Fibroblast of lung (primary cell): Measurements from ENCODE around the gene MAP4K3. TPM values are rescaled to one million over a fixed set of nuclear protein-coding genes. Genes with fewer than 3 reads are reported as not detected.

Experiments
- DNase-seq, 2 donors: peaks; one replicate each; pipeline versions ENCODE4 v3.0.0 to v3.0.0-alpha.2; 2010; ENCODE audit warnings: low read depth in 2 of 2
- H2AFZ ChIP-seq: 2 replicates; pipeline ENCODE4 v1.5.1; 2012; ENCODE audit warnings: low read length, control low read depth, inconsistent platforms
- H3K27ac ChIP-seq: 2 replicates; pipeline ENCODE4 v1.5.1; 2011; ENCODE audit warnings: low read length, control low read depth; ENCODE audit not compliant: insufficient read depth
- H3K27me3 ChIP-seq: 2 replicates; pipeline ENCODE4 v1.5.1; 2011; ENCODE audit warnings: mild to moderate bottlenecking, low read length; ENCODE audit not compliant: control insufficient read depth, insufficient read depth
- H3K36me3 ChIP-seq: 2 replicates; pipeline ENCODE4 v1.5.1; 2011; ENCODE audit warnings: low read length; ENCODE audit not compliant: control insufficient read depth, insufficient read depth
- H3K4me1 ChIP-seq: 2 replicates; pipeline ENCODE4 v1.5.1; 2011; ENCODE audit warnings: low read length; ENCODE audit not compliant: control insufficient read depth, insufficient read depth; ENCODE audit errors: extremely low read depth
- H3K4me2 ChIP-seq: 2 replicates; pipeline ENCODE4 v1.5.1; 2011; ENCODE audit warnings: low read length, control low read depth; ENCODE audit not compliant: insufficient read depth; ENCODE audit errors: extremely low read depth
- H3K4me3 ChIP-seq, 4 experiments: fragments of 200-600 bp in 1 of 4; sonication (generic) in 1 of 4; replicated peaks in 1 of 4; 2 replicates each; pipeline ENCODE4 v1.5.1; 2011 to 2016; ENCODE audit warnings: low read length in 4 of 4, low read depth in 3 of 4, mild to moderate bottlenecking in 3 of 4, control low read depth in 2 of 4, inconsistent platforms in 1 of 4, mixed read lengths in 1 of 4; ENCODE audit not compliant: insufficient read depth in 1 of 4; ENCODE audit errors: control extremely low read depth in 1 of 4
- H3K79me2 ChIP-seq: 2 replicates; pipeline ENCODE4 v1.5.1; 2012; ENCODE audit warnings: mild to moderate bottlenecking, low read length, inconsistent platforms; ENCODE audit not compliant: control insufficient read depth, insufficient read depth
- H3K9ac ChIP-seq: 2 replicates; pipeline ENCODE4 v1.5.1; 2011; ENCODE audit warnings: mild to moderate bottlenecking, low read length, control low read depth; ENCODE audit not compliant: insufficient read depth
- H3K9me3 ChIP-seq: 2 replicates; pipeline ENCODE4 v1.5.1; 2012; ENCODE audit warnings: low read depth, low read length; ENCODE audit not compliant: control insufficient read depth, insufficient read depth
- H4K20me1 ChIP-seq: 2 replicates; pipeline ENCODE4 v1.5.1; 2011; ENCODE audit warnings: low read length; ENCODE audit not compliant: control insufficient read depth, insufficient read depth; ENCODE audit errors: extremely low read depth
- EZH2 ChIP-seq: IDR thresholded peaks from 2 replicates; pipeline ENCODE4 v1.5.1; 2012; ENCODE audit warnings: low read length, control low read depth, mild to moderate bottlenecking; ENCODE audit errors: missing control alignments
- polyA plus RNA-seq, 2 donors: library from polyadenylated mRNA; depleted of rRNA in 1 of 2; stranded (reverse) in 1 of 2; unstranded in 1 of 2; fragments of >200 nt; gene quantifications; 2 replicates each; pipeline ENCODE4 v1.2.1, GENCODE V29; 2011 to 2012; ENCODE audit warnings: missing spikeins in 1 of 2
- total RNA-seq: library from RNA; depleted of rRNA; stranded (reverse); fragments of >200 nt; gene quantifications from 2 replicates; pipeline ENCODE4 v1.2.1, GENCODE V29; 2014
- TF ChIP-seq, protein P1 (sequence below), 2 donors: IDR thresholded peaks in 1 of 2; conservative IDR thresholded peaks in 1 of 2; 1 replicate in 1 of 2; 2 replicates in 1 of 2; pipeline ENCODE4 v1.5.1; 2011 to 2012; ENCODE audit warnings: low read length in 2 of 2, control low read depth in 1 of 2, inconsistent platforms in 1 of 2, low read depth in 1 of 2, mild to moderate bottlenecking in 1 of 2

The MAP4K3 gene
- total and polyA plus RNA-seq, 2 donors (not counting 1 experiment from before 2014, with no cell fraction given): 40.8 to 75.7 TPM

DNA sequence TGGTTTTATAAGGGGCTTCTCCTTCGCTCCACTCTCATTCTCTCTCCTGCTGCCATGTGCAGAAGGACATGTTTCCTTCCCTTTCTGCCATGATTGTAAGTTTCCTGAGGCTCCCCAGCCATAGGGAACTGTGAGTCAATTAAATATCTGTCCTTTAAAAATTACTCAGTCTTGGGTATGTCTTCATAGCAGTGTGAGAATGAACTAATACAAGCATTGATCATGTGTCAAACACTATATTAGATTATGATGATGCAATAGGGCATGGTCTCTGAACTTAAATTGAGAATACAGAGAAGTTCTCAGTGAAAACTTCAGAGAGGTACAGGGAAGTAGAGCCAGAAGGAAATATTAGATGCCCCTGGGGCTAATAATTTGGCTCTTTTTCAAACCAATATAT is 5.9 kb upstream of the MAP4K3 start:
- Histone ChIP-seq H3K36me3 (no peaks in the 10 kb centered on the region), H3K27ac (no peak overlapping the region), H3K4me1 (peaks cover 9% of the 10 kb centered on the region), H2AFZ (no peak overlapping the region), H3K4me3 (no peak overlapping the region), H4K20me1 (no peaks in the 10 kb centered on the region), H3K79me2 (peaks cover 10% of the 10 kb centered on the region), H3K9ac (no peak overlapping the region), H3K4me2 (no peak overlapping the region), H3K27me3 (no peaks in the 10 kb centered on the region), H3K9me3 (no peaks in the 10 kb centered on the region)
- no peak for TF ChIP-seq EZH2
- TF ChIP-seq, protein P1, sequence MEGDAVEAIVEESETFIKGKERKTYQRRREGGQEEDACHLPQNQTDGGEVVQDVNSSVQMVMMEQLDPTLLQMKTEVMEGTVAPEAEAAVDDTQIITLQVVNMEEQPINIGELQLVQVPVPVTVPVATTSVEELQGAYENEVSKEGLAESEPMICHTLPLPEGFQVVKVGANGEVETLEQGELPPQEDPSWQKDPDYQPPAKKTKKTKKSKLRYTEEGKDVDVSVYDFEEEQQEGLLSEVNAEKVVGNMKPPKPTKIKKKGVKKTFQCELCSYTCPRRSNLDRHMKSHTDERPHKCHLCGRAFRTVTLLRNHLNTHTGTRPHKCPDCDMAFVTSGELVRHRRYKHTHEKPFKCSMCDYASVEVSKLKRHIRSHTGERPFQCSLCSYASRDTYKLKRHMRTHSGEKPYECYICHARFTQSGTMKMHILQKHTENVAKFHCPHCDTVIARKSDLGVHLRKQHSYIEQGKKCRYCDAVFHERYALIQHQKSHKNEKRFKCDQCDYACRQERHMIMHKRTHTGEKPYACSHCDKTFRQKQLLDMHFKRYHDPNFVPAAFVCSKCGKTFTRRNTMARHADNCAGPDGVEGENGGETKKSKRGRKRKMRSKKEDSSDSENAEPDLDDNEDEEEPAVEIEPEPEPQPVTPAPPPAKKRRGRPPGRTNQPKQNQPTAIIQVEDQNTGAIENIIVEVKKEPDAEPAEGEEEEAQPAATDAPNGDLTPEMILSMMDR (conservative IDR thresholded peaks at IDR 0.05 in 1 of 2, IDR thresholded peaks at IDR 0.05 in 1 of 2; ENCODE audit: low read depth in 1 of 2, low read length in 2 of 2): no peak
- no peak for DNase-seq

DNA sequence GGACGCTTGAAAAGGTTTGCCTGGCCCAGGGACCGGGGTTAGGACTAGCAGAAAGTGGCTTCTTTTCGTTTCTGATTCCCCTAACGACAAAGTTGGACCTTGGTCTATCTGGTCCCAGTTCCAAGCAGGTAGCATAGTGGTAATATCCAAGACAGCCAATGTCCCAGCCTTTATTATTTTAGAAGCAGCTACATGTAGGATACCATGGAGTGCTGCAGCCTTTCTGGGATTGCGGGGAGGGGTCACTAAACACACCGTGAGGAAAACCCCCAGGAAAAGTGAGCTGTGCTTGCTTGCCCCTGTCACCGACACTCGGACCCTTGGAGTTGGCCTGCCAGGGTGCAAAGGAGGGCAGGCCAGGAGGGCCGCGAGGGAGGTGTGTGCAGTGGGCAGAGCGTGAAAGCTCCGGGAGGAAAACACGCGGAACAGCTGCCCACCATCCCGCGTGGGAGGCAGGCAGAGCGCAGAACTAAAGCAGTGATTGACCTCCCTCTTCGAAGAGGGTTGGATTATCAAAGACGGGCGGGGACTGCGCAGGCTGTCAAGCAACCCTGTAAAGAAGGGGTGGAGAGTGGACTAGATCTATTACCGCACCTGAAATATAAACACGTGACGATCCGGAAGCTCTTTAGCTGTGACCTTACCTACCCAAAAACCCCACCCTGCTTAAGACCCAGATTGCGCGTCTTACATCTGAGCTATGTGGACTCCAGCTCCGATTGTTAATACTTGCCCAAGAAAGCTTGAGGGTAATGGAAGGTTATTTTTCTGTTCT is 624 bp upstream of the MAP4K3 start:
- H4K20me1 ChIP-seq: no peaks in the 10 kb centered on the region
- H3K9me3 ChIP-seq: no peaks in the 10 kb centered on the region
- H3K4me3 ChIP-seq: peak overlapping the region; percentile 46 to 90 (median 77)
- peak overlapping the region; percentile 63 for H2AFZ ChIP-seq
- peak; percentile 32 to 38 for DNase-seq
- H3K4me1 ChIP-seq: peaks cover 14% of the 10 kb centered on the region
- H3K36me3 ChIP-seq: no peaks in the 10 kb centered on the region
- peaks cover 59% of the 10 kb centered on the region for H3K79me2 ChIP-seq
- peak overlapping the region; percentile 90 for H3K9ac ChIP-seq
- no peaks in the 10 kb centered on the region for H3K27me3 ChIP-seq
- H3K27ac ChIP-seq: peak overlapping the region; percentile 85
- TF ChIP-seq, protein P1 (conservative IDR thresholded peaks at IDR 0.05 in 1 of 2, IDR thresholded peaks at IDR 0.05 in 1 of 2; ENCODE audit: low read depth in 1 of 2, low read length in 2 of 2): no peak
- TF ChIP-seq EZH2: no peak
- H3K4me2 ChIP-seq: peak overlapping the region; percentile 98

DNA sequence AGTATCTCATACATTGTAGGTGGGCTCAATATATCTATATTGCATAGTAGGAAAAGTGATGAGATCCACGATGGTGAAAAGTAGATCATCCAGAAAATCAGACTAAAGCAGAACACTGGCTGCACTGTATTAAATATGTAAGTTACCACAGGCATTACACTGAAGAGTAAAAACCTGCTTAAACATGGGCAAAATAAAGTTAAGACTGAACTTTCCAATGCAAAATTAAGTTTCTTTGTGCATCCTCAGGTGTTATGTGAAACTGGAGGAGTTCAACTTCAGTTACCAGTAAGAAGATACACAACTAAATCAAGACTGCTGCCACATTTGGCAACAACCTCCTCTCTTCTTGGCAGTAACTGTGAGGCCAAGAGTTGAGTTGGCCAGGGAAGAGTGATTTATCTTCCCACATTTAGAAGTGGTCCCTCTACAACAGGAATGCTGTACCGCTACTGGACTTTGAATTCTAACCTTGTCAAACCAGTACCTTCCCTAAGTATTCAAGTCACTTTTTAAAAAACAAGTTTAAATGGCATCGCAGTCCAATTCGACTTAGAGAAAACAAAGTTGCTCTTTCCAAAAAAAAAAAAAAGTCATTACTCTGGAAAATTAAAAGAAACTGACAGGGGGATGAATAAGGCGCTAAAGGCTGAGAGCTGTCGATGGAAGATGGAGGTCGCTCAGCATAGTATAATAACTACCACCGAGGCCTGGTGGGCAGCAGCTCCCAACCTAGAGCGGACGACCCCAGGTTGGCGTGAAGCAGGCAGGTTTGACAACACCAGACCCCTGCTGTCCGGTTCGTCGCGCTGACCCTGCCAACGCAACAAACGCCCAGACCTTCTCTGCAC is 1.1 kb downstream of the MAP4K3 start:
- DNase-seq: peak; percentile 77 to 82
- peaks cover 21% of the 10 kb centered on the region for H3K4me1 ChIP-seq
- H3K9me3 ChIP-seq: no peaks in the 10 kb centered on the region
- peaks cover 2% of the 10 kb centered on the region for H4K20me1 ChIP-seq
- H3K79me2 ChIP-seq: peaks cover 76% of the 10 kb centered on the region
- no peaks in the 10 kb centered on the region for H3K36me3 ChIP-seq
- H3K27ac ChIP-seq: peak overlapping the region; percentile 85
- no peaks in the 10 kb centered on the region for H3K27me3 ChIP-seq
- no peak for TF ChIP-seq EZH2
- TF ChIP-seq, protein P1 (conservative IDR thresholded peaks at IDR 0.05 in 1 of 2, IDR thresholded peaks at IDR 0.05 in 1 of 2; ENCODE audit: low read depth in 1 of 2, low read length in 2 of 2): no peak
- H2AFZ ChIP-seq: no peak overlapping the region
- H3K4me3 ChIP-seq: peak overlapping the region; percentile 46 to 90 (median 81)
- H3K9ac ChIP-seq: peak overlapping the region; percentile 90
- H3K4me2 ChIP-seq: peak overlapping the region; percentile 90
